Keratinocyte (primary cell): Measurements from ENCODE around the gene RASSF1.

Source experiments
- CTCF ChIP-seq, 3 experiments: IDR thresholded peaks in 1 of 3; conservative IDR thresholded peaks in 1 of 3; optimal IDR thresholded peaks in 1 of 3; 2 replicates in 2 of 3; 3 replicates in 1 of 3; pipeline versions ENCODE3 to v1.5.1; 2011; ENCODE audit warnings: low read length in 3 of 3, mild to moderate bottlenecking in 3 of 3, moderate library complexity in 2 of 3, control low read depth in 1 of 3, inconsistent platforms in 1 of 3; ENCODE audit not compliant: insufficient read depth in 2 of 3; ENCODE audit errors: extremely low read depth in 1 of 3
- EZH2 ChIP-seq: IDR thresholded peaks from one replicate; pipeline ENCODE4 v1.6.1; 2012; ENCODE audit warnings: inconsistent platforms, mild to moderate bottlenecking, low read length, moderate library complexity

- peak in 1 of 3 experiments; percentile 38 for TF ChIP-seq CTCF (optimal IDR thresholded peaks at IDR 0.05 in 1 of 3, IDR thresholded peaks at IDR 0.05 in 1 of 3, conservative IDR thresholded peaks at IDR 0.05 in 1 of 3; ENCODE audit: extremely low read depth in 1 of 3, insufficient read depth in 2 of 3, low read length in 3 of 3)
- no peak for TF ChIP-seq EZH2
Observed at GRCh38 chr3:50321336-50322114, 19.1 kb downstream of the RASSF1 start.
